Fibroblast of lung (primary cell): ENCODE measurements around the gene ATOH8.

ENCODE experiments used
- EZH2 ChIP-seq: IDR thresholded peaks from 2 replicates; pipeline ENCODE4 v1.5.1; 2012; ENCODE audit warnings: low read length, control low read depth, mild to moderate bottlenecking; ENCODE audit errors: missing control alignments
- TF ChIP-seq, protein P1 (sequence below), 2 donors: IDR thresholded peaks in 1 of 2; conservative IDR thresholded peaks in 1 of 2; 1 replicate in 1 of 2; 2 replicates in 1 of 2; pipeline ENCODE4 v1.5.1; 2011 to 2012; ENCODE audit warnings: low read length in 2 of 2, control low read depth in 1 of 2, inconsistent platforms in 1 of 2, low read depth in 1 of 2, mild to moderate bottlenecking in 1 of 2

GRCh38 chr2:85760872-85761271 is 7.1 kb downstream of the ATOH8 start:
- TF ChIP-seq, protein P1, sequence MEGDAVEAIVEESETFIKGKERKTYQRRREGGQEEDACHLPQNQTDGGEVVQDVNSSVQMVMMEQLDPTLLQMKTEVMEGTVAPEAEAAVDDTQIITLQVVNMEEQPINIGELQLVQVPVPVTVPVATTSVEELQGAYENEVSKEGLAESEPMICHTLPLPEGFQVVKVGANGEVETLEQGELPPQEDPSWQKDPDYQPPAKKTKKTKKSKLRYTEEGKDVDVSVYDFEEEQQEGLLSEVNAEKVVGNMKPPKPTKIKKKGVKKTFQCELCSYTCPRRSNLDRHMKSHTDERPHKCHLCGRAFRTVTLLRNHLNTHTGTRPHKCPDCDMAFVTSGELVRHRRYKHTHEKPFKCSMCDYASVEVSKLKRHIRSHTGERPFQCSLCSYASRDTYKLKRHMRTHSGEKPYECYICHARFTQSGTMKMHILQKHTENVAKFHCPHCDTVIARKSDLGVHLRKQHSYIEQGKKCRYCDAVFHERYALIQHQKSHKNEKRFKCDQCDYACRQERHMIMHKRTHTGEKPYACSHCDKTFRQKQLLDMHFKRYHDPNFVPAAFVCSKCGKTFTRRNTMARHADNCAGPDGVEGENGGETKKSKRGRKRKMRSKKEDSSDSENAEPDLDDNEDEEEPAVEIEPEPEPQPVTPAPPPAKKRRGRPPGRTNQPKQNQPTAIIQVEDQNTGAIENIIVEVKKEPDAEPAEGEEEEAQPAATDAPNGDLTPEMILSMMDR (conservative IDR thresholded peaks at IDR 0.05 in 1 of 2, IDR thresholded peaks at IDR 0.05 in 1 of 2; ENCODE audit: low read depth in 1 of 2, low read length in 2 of 2): no peak
- TF ChIP-seq EZH2: no peak
